HT-29 (cell line): Measurements from ENCODE around the gene HDLBP. TPM values are rescaled to one million over a fixed set of nuclear protein-coding genes. Genes with fewer than 3 reads are reported as not detected.
"Not testable (repeated sequence)": the region's sequence is repeated elsewhere in the genome, so short reads cannot be mapped to it uniquely, and the experiment has no call there.

Experiments
- DNase-seq: peaks from one replicate; pipeline ENCODE4 v3.0.0-alpha.2; 2015; ENCODE audit warnings: low spot score
- total RNA-seq: library from RNA; depleted of rRNA; stranded (reverse); fragments of >200 nt; shearing (Covaris generic); gene quantifications from 2 replicates; pipeline ENCODE4 v1.2.3, GENCODE V29; 2014

HDLBP gene
- total RNA-seq, 1 experiment from 2014 or later: 461 TPM

- DNase-seq: no peak
Observed at GRCh38 chr2:241304039-241304670, 11.3 kb downstream of the HDLBP start.

GRCh38 chr2:241302759-241303651, 12.5 kb downstream of the HDLBP start:
- DNase-seq: no peak

- DNase-seq: no peak
Observed at GRCh38 chr2:241302083-241302482, 13.4 kb downstream of the HDLBP start.

GRCh38 chr2:241300000-241300399, 15.5 kb downstream of the HDLBP start:
- no peak for DNase-seq

GRCh38 chr2:241298673-241299072, 16.8 kb downstream of the HDLBP start:
- no peak for DNase-seq

- DNase-seq: no peak
Observed at GRCh38 chr2:241296767-241297166, 18.7 kb downstream of the HDLBP start.

- DNase-seq: no peak
Observed at GRCh38 chr2:241295326-241296095, 20.0 kb downstream of the HDLBP start.

GRCh38 chr2:241293378-241293797, 22.1 kb downstream of the HDLBP start:
- DNase-seq: not testable (repeated sequence)

GRCh38 chr2:241291977-241292376, 23.5 kb downstream of the HDLBP start:
- DNase-seq: no peak

GRCh38 chr2:241291153-241291552, 24.3 kb downstream of the HDLBP start:
- no peak for DNase-seq

GRCh38 chr2:241289597-241289996, 25.9 kb downstream of the HDLBP start:
- no peak for DNase-seq

- no peak for DNase-seq
Observed at GRCh38 chr2:241289053-241289452, 26.4 kb downstream of the HDLBP start.

- no peak for DNase-seq
Observed at GRCh38 chr2:241288324-241288888, 27.1 kb downstream of the HDLBP start.

GRCh38 chr2:241286348-241287090, 29.0 kb downstream of the HDLBP start:
- no peak for DNase-seq

- DNase-seq: no peak
Observed at GRCh38 chr2:241285596-241285995, 29.9 kb downstream of the HDLBP start.

- DNase-seq: no peak
Observed at GRCh38 chr2:241282555-241282954, 32.9 kb downstream of the HDLBP start.

- no peak for DNase-seq
Observed at GRCh38 chr2:241280291-241280690, 35.2 kb downstream of the HDLBP start.

GRCh38 chr2:241279828-241280227, 35.6 kb downstream of the HDLBP start:
- no peak for DNase-seq

GRCh38 chr2:241279413-241279812, 36.1 kb downstream of the HDLBP start:
- no peak for DNase-seq

GRCh38 chr2:241278306-241278705, 37.2 kb downstream of the HDLBP start:
- not testable (repeated sequence) for DNase-seq

GRCh38 chr2:241275910-241276309, 39.6 kb downstream of the HDLBP start:
- no peak for DNase-seq
